Measurements from ENCODE around the gene ATP13A4.

ATP13A4 gene

GRCh38 chr3:193510154-193510553 is 44.5 kb downstream of the ATP13A4 start:
- Histone ChIP-seq H3K27me3 (ENCODE audit: control insufficient read depth in 1 of 2, insufficient read depth in 2 of 2, low read length in 2 of 2) (no peaks in the 10 kb centered on the region), H3K27ac (ENCODE audit: low read depth, low read length) (no peak overlapping the region), H3K4me1 (ENCODE audit: insufficient read depth, low read length) (no peaks in the 10 kb centered on the region), H3K4me3 (ENCODE audit: low read depth in 1 of 2, low read length in 2 of 2) (no peak overlapping the region), H3K36me3 (ENCODE audit: insufficient read depth, low read length) (no peaks in the 10 kb centered on the region), H3K9ac (ENCODE audit: low read length) (no peak overlapping the region), H3K9me3 (ENCODE audit: low read length) (no peaks in the 10 kb centered on the region)

DNA sequence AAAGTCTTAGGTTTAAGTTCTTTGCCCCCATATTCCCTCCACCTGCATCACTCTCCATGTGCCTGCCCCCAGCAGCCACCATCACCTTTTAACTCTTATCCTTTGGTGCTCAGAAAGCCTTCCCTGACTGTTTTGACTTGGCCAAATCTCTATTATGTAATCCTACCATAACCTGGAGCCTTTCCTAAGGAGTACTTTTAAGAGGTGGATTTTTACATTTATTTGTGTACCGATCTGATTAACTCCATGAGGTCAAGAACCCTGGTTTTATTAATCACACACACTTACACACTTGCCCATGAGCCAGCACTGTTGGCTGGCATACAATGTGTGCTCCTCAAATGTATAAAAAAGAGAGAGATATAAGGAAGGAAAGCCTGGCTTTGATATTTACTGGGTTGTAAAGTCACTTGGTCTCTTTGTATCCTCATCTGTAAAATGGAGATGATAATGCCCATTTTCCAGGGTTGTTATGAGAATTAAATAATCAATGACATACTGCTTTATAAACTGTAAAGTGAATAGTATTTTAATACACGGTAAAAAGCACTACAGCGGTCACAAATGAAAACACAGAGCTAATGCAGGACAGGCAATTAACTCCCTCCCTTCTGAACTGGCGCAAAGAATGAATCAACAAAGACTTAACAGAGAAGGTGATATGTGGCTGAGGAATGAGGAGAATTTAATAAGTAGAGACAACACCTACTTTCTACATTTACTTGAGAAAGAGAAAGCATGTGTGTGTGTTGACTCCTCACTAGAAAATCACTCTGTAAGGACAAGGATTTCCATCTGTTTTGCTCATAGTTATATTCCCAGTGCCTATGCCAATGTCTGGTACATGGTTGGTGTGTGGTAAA is 45.4 kb downstream of the ATP13A4 start:
- H3K4me3 ChIP-seq (ENCODE audit: low read depth in 1 of 2, low read length in 2 of 2) = no peak overlapping the region
- H3K4me1 ChIP-seq (ENCODE audit: insufficient read depth, low read length) = no peaks in the 10 kb centered on the region
- H3K27me3 ChIP-seq (ENCODE audit: control insufficient read depth in 1 of 2, insufficient read depth in 2 of 2, low read length in 2 of 2) = no peaks in the 10 kb centered on the region
- no peaks in the 10 kb centered on the region for H3K9me3 ChIP-seq (ENCODE audit: low read length)
- no peaks in the 10 kb centered on the region for H3K36me3 ChIP-seq (ENCODE audit: insufficient read depth, low read length)
- no peak overlapping the region for H3K27ac ChIP-seq (ENCODE audit: low read depth, low read length)
- H3K9ac ChIP-seq (ENCODE audit: low read length) = no peak overlapping the region

DNA sequence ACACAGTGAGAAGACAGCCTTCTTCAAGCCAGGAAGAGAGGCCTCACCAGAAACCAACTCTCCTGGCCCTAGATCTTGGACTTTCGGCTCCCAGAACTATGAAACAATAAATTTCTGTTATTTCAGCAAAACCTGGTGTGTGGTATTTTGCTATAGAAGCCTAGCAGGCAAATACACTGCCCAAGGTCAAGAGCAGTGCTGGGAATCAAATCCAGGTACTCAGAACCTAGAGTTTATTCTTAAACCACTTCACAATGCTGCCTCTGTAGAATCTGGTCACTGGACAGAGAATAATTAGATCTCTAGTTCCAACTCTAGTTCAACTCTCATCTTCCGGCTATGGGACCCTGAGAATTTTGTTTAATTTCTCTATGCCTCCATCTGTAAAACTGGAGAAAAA is 46.6 kb downstream of the ATP13A4 start:
- H3K27me3 ChIP-seq (ENCODE audit: control insufficient read depth in 1 of 2, insufficient read depth in 2 of 2, low read length in 2 of 2) = no peaks in the 10 kb centered on the region
- H3K9me3 ChIP-seq (ENCODE audit: low read length) = no peaks in the 10 kb centered on the region
- H3K36me3 ChIP-seq (ENCODE audit: insufficient read depth, low read length) = no peaks in the 10 kb centered on the region
- no peak overlapping the region for H3K27ac ChIP-seq (ENCODE audit: low read depth, low read length)
- H3K4me3 ChIP-seq (ENCODE audit: low read depth in 1 of 2, low read length in 2 of 2) = no peak overlapping the region
- H3K4me1 ChIP-seq (ENCODE audit: insufficient read depth, low read length) = no peaks in the 10 kb centered on the region
- no peak overlapping the region for H3K9ac ChIP-seq (ENCODE audit: low read length)

DNA sequence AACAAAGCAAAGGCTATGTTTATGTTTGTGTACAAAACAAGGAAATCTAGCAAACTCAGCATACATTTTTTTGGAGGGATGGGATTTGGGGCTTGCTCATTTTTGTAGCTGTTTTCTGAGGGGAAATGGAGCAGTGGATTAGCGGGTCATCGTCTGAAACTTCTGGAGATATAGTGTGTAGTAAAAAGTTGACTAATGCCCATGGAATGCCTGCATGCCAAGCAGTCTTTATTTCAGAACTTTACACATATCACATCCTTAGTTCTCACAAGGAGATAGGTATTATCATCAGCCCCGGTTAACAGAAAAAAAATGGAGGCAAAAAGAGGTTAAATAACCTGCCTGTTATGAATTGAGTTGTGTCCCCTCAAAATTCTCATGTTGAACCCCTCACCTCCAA is 47.1 kb downstream of the ATP13A4 start:
- no peak overlapping the region for H3K4me3 ChIP-seq (ENCODE audit: low read depth in 1 of 2, low read length in 2 of 2)
- no peaks in the 10 kb centered on the region for H3K36me3 ChIP-seq (ENCODE audit: insufficient read depth, low read length)
- H3K27me3 ChIP-seq (ENCODE audit: control insufficient read depth in 1 of 2, insufficient read depth in 2 of 2, low read length in 2 of 2) = no peaks in the 10 kb centered on the region

GRCh38 chr3:193506921-193507320 is 47.8 kb downstream of the ATP13A4 start:
- H3K4me3 ChIP-seq (ENCODE audit: low read depth in 1 of 2, low read length in 2 of 2) = no peak overlapping the region
- H3K27ac ChIP-seq (ENCODE audit: low read depth, low read length) = no peak overlapping the region
- H3K9me3 ChIP-seq (ENCODE audit: low read length) = no peaks in the 10 kb centered on the region
- no peaks in the 10 kb centered on the region for H3K27me3 ChIP-seq (ENCODE audit: control insufficient read depth in 1 of 2, insufficient read depth in 2 of 2, low read length in 2 of 2)
- no peak overlapping the region for H3K9ac ChIP-seq (ENCODE audit: low read length)
- no peaks in the 10 kb centered on the region for H3K4me1 ChIP-seq (ENCODE audit: insufficient read depth, low read length)
- H3K36me3 ChIP-seq (ENCODE audit: insufficient read depth, low read length) = no peaks in the 10 kb centered on the region

More for the DNA sequence above, 47.1 kb downstream of the ATP13A4 start:
- Histone ChIP-seq H3K4me1 (ENCODE audit: insufficient read depth, low read length) (no peaks in the 10 kb centered on the region), H3K9me3 (ENCODE audit: low read length) (no peaks in the 10 kb centered on the region), H3K9ac (ENCODE audit: low read length) (no peak overlapping the region), H3K27ac (ENCODE audit: low read depth, low read length) (no peak overlapping the region)

GRCh38 chr3:193502871-193503270 is 51.8 kb downstream of the ATP13A4 start:
- Histone ChIP-seq H3K4me3 (ENCODE audit: low read depth in 1 of 2, low read length in 2 of 2) (no peak overlapping the region), H3K9ac (ENCODE audit: low read length) (no peak overlapping the region), H3K36me3 (ENCODE audit: insufficient read depth, low read length) (no peaks in the 10 kb centered on the region), H3K4me1 (ENCODE audit: insufficient read depth, low read length) (no peaks in the 10 kb centered on the region), H3K27me3 (ENCODE audit: control insufficient read depth in 1 of 2, insufficient read depth in 2 of 2, low read length in 2 of 2) (no peaks in the 10 kb centered on the region), H3K27ac (ENCODE audit: low read depth, low read length) (no peak overlapping the region), H3K9me3 (ENCODE audit: low read length) (no peaks in the 10 kb centered on the region)

DNA sequence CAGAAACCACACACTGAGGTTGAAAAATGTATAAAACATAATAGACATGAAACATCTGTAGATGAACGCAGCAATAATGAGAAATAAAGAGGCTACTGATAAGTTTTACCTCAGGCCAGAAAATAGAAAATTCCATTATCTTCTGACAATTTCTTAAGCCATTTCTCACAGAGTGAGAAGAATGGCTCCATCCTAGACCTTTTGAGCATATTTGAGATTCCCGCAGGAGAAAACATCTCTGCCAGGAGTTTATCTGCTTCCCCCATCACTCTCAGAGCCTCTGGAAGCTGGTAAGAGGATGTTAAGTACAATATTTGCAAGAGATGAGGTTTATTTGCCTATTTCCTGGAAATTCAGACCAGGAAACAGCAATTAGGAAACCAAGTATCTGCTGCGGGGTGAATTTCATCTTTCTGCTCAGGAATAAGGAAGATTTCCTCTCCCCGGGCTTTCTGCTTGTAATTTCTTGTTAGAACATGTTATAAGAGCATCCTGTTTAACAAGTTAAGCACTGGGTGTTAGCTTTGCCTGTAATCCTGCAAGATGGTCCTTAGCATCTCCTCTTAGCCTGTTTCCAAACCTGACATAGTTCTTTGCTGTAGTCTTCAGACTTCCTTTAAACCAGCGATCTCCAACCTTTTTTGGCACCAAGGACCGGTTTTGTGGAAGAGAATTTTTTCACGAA is 54.8 kb downstream of the ATP13A4 start:
- Histone ChIP-seq H3K9me3 (ENCODE audit: low read length) (no peaks in the 10 kb centered on the region), H3K9ac (ENCODE audit: low read length) (no peak overlapping the region), H3K27ac (ENCODE audit: low read depth, low read length) (no peak overlapping the region), H3K27me3 (ENCODE audit: control insufficient read depth in 1 of 2, insufficient read depth in 2 of 2, low read length in 2 of 2) (no peaks in the 10 kb centered on the region), H3K4me3 (ENCODE audit: low read depth in 1 of 2, low read length in 2 of 2) (no peak overlapping the region), H3K36me3 (ENCODE audit: insufficient read depth, low read length) (no peaks in the 10 kb centered on the region), H3K4me1 (ENCODE audit: insufficient read depth, low read length) (no peaks in the 10 kb centered on the region)

- H3K36me3 ChIP-seq (ENCODE audit: insufficient read depth, low read length) = no peaks in the 10 kb centered on the region
- no peak overlapping the region for H3K9ac ChIP-seq (ENCODE audit: low read length)
- no peaks in the 10 kb centered on the region for H3K27me3 ChIP-seq (ENCODE audit: control insufficient read depth in 1 of 2, insufficient read depth in 2 of 2, low read length in 2 of 2)
- no peaks in the 10 kb centered on the region for H3K9me3 ChIP-seq (ENCODE audit: low read length)
- no peak overlapping the region for H3K27ac ChIP-seq (ENCODE audit: low read depth, low read length)
- no peaks in the 10 kb centered on the region for H3K4me1 ChIP-seq (ENCODE audit: insufficient read depth, low read length)
- H3K4me3 ChIP-seq (ENCODE audit: low read depth in 1 of 2, low read length in 2 of 2) = no peak overlapping the region
Observed at GRCh38 chr3:193499136-193499770, 55.4 kb downstream of the ATP13A4 start.

DNA sequence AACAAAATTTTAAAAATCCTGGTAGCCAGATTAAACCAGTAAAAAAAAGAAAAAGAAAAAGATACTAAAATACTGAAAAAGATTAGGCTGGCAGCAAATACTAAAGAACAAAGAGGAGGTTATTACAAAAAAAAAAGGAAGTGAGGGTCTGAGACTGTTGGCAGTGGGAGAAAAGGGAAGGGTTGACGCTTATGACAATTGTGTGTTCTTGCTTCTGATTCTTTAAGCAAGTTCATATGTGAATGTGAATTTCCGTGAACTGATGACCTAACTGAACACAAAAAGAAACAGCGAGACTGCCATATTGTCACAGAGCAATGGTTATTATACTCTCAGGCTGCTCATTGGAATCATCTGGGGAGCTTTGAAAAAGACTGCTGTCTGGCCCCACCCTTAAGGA is 56.5 kb downstream of the ATP13A4 start:
- Histone ChIP-seq H3K27ac (ENCODE audit: low read depth, low read length) (no peak overlapping the region), H3K4me1 (ENCODE audit: insufficient read depth, low read length) (no peaks in the 10 kb centered on the region), H3K36me3 (ENCODE audit: insufficient read depth, low read length) (no peaks in the 10 kb centered on the region), H3K27me3 (ENCODE audit: control insufficient read depth in 1 of 2, insufficient read depth in 2 of 2, low read length in 2 of 2) (no peaks in the 10 kb centered on the region), H3K9me3 (ENCODE audit: low read length) (no peaks in the 10 kb centered on the region), H3K4me3 (ENCODE audit: low read depth in 1 of 2, low read length in 2 of 2) (no peak overlapping the region), H3K9ac (ENCODE audit: low read length) (no peak overlapping the region)

DNA sequence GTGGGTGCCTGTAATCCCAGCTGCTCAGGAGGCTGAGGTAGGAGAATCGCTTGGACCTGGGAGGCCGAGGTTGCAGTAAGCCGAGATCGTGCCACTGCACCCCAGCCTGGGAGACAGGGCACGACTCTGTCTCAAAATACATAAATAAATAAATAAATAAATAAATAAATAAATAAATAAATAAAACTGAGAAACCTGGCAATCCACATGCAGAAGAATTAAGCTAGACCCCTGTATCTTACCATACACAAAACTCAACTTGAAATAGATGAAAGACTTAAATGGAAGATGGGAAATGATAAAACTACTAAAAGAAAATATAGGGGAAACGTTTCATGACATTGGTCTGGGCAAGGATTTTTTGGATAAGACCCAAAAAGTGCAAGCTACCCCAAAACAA is 58.0 kb downstream of the ATP13A4 start:
- no peak overlapping the region for H3K4me3 ChIP-seq (ENCODE audit: low read depth in 1 of 2, low read length in 2 of 2)
- H3K36me3 ChIP-seq (ENCODE audit: insufficient read depth, low read length) = no peaks in the 10 kb centered on the region
- no peak overlapping the region for H3K27ac ChIP-seq (ENCODE audit: low read depth, low read length)
- no peaks in the 10 kb centered on the region for H3K9me3 ChIP-seq (ENCODE audit: low read length)
- H3K4me1 ChIP-seq (ENCODE audit: insufficient read depth, low read length) = no peaks in the 10 kb centered on the region
- H3K9ac ChIP-seq (ENCODE audit: low read length) = no peak overlapping the region
- no peaks in the 10 kb centered on the region for H3K27me3 ChIP-seq (ENCODE audit: control insufficient read depth in 1 of 2, insufficient read depth in 2 of 2, low read length in 2 of 2)

GRCh38 chr3:193491026-193491425 is 63.7 kb downstream of the ATP13A4 start:
- H3K27ac ChIP-seq (ENCODE audit: low read depth, low read length) = no peak overlapping the region
- no peak overlapping the region for H3K9ac ChIP-seq (ENCODE audit: low read length)

More at GRCh38 chr3:193491026-193491425, 63.7 kb downstream of the ATP13A4 start:
- Histone ChIP-seq H3K9me3 (ENCODE audit: low read length) (no peaks in the 10 kb centered on the region), H3K4me3 (ENCODE audit: low read depth in 1 of 2, low read length in 2 of 2) (no peak overlapping the region), H3K27me3 (ENCODE audit: control insufficient read depth in 1 of 2, insufficient read depth in 2 of 2, low read length in 2 of 2) (no peaks in the 10 kb centered on the region), H3K36me3 (ENCODE audit: insufficient read depth, low read length) (no peaks in the 10 kb centered on the region), H3K4me1 (ENCODE audit: insufficient read depth, low read length) (no peaks in the 10 kb centered on the region)
